OCI-LY7 (cell line): ENCODE data around the gene RCOR3. TPM values are rescaled to one million over a fixed set of nuclear protein-coding genes. Genes with fewer than 3 reads are reported as not detected.

ENCODE experiments used
- BruUV-seq: library from RNA; stranded (reverse); fragments of 400-500 nt; replicated peaks from 2 replicates; lab custom pipeline; 2021; lab: Mats Ljungman, UMichigan
- CTCF ChIA-PET: fragments of 300-600 bp; sonication (Branson Sonifier 250); formaldehyde crosslinking; loops from one replicate; lab custom pipeline; 2022; ENCODE audit warnings: antibody characterized with exemption; ENCODE audit not compliant: unreplicated experiment; lab: Charles Lee
- POLR2A ChIA-PET: fragments of 300-600 bp; sonication (Branson Sonifier 250); formaldehyde crosslinking; loops from one replicate; lab custom pipeline; 2022; ENCODE audit warnings: antibody characterized with exemption; lab: Charles Lee
- DNase-seq: peaks from one replicate; pipeline ENCODE4 v3.0.0-alpha.2; 2015; ENCODE audit warnings: low spot score
- H2AFZ ChIP-seq: fragments of 200-600 bp; sonication (generic), shearing (Covaris generic); 2 replicates; pipeline ENCODE4 v1.6.1; 2014; ENCODE audit warnings: mild to moderate bottlenecking, antibody characterized with exemption, low read length, moderate library complexity
- H3K27ac ChIP-seq: fragments of 200-600 bp; sonication (generic); 2 replicates; pipeline ENCODE4 v1.5.1; 2014; ENCODE audit warnings: mixed run types, low read depth, mild to moderate bottlenecking, moderate library complexity, low read length, inconsistent platforms; ENCODE audit not compliant: poor library complexity, severe bottlenecking
- H3K36me3 ChIP-seq: fragments of 200-600 bp; sonication (generic); 2 replicates; pipeline ENCODE4 v1.6.1; 2014; ENCODE audit warnings: mild to moderate bottlenecking, antibody characterized with exemption, low read length, moderate library complexity, mixed read lengths; ENCODE audit not compliant: insufficient read depth
- H3K4me1 ChIP-seq: fragments of 200-600 bp; sonication (generic); 2 replicates; pipeline ENCODE4 v1.5.1; 2014; ENCODE audit warnings: mild to moderate bottlenecking, low read length; ENCODE audit not compliant: insufficient read depth, poor library complexity, severe bottlenecking
- H3K4me2 ChIP-seq: fragments of 200-600 bp; sonication (generic); 2 replicates; pipeline ENCODE4 v1.6.1; 2014; ENCODE audit warnings: mild to moderate bottlenecking, low read length
- H3K4me3 ChIP-seq: fragments of 200-600 bp; sonication (generic); 2 replicates; pipeline ENCODE4 v1.5.1; 2014; ENCODE audit warnings: mild to moderate bottlenecking, low read depth, low read length; ENCODE audit not compliant: poor library complexity, severe bottlenecking
- H3K79me2 ChIP-seq: fragments of 200-600 bp; sonication (generic); 2 replicates; pipeline ENCODE4 v1.6.1; 2016; ENCODE audit warnings: low read depth, mild to moderate bottlenecking, low read length, moderate library complexity, mixed read lengths; ENCODE audit not compliant: insufficient read depth
- H3K9me2 ChIP-seq: fragments of 200-600 bp; sonication (generic); 2 replicates; pipeline ENCODE4 v1.6.1; 2016; ENCODE audit warnings: mild to moderate bottlenecking, low read length, mixed read lengths; ENCODE audit not compliant: insufficient read depth
- H3K9me3 ChIP-seq: fragments of 200-600 bp; sonication (generic); 2 replicates; pipeline ENCODE4 v1.6.1; 2014; ENCODE audit warnings: mild to moderate bottlenecking, mixed run types, low read length, mixed read lengths
- H4K20me1 ChIP-seq: fragments of 200-600 bp; sonication (generic); 2 replicates; pipeline ENCODE4 v1.6.1; 2014; ENCODE audit warnings: mild to moderate bottlenecking, antibody characterized with exemption, low read length, moderate library complexity, mixed read lengths; ENCODE audit not compliant: insufficient read depth
- EZH2phosphoT487 ChIP-seq: fragments of 200-600 bp; sonication (generic); IDR thresholded peaks from 2 replicates; pipeline ENCODE4 v1.6.1; 2018; ENCODE audit warnings: low read depth, borderline replicate concordance, mild to moderate bottlenecking, mixed run types, antibody characterized with exemption, low read length, moderate library complexity, mixed read lengths
- intact Hi-C: fragments of 100-400 bp; cut with micrococcal nuclease; formaldehyde crosslinking; loops from one replicate; pipeline ENCODE4 v1.10.0; 2022; ENCODE audit not compliant: unreplicated experiment
- total RNA-seq, 2 experiments: library from RNA; depleted of rRNA in 1 of 2; stranded (reverse); fragments of >200 nt in 1 of 2; shearing (Covaris generic) in 1 of 2; gene quantifications; 2 replicates each; pipeline ENCODE4 v1.2.3, GENCODE V29; 2014 to 2022
- TF ChIP-seq, protein P1 (sequence below): fragments of 200-600 bp; sonication (generic); conservative IDR thresholded peaks from 2 replicates; pipeline ENCODE4 v1.5.1; 2014; ENCODE audit warnings: mild to moderate bottlenecking, antibody characterized with exemption, low read length, moderate library complexity, mixed read lengths

RCOR3 gene
- total RNA-seq, 2 experiments from 2014 or later, result 34.8 to 62.3 TPM

DNA sequence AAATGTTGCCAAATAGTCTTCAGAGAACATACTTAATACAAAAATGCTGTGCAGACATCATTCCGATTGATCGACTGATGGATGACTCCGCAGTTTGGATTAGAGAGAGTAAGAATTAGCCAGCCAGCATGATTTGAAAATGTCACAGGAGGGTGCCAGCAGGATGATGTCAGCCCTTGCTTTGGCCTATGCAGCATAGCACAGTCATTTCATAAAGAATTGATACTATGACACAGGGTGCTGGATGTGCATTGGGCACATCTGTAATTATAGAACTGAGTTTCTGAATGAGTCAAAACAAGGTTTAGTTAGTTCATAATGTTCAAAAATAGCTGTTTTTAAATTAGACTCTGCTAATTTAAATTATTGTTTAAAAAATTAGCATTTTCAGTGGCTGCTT, 45.9 kb downstream of the RCOR3 start:
- Histone ChIP-seq H4K20me1 (no peaks in the 10 kb centered on the region), H3K4me3 (no peak overlapping the region), H3K9me2 (no peaks in the 10 kb centered on the region), H3K27ac (no peak overlapping the region), H3K9me3 (no peaks in the 10 kb centered on the region), H3K4me1 (no peaks in the 10 kb centered on the region), H3K79me2 (no peaks in the 10 kb centered on the region), H3K4me2 (no peak overlapping the region), H2AFZ (no peak overlapping the region), H3K36me3 (peaks cover 86% of the 10 kb centered on the region)
- no peak for DNase-seq
- TF ChIP-seq EZH2phosphoT487, result no peak
- TF ChIP-seq, protein P1, sequence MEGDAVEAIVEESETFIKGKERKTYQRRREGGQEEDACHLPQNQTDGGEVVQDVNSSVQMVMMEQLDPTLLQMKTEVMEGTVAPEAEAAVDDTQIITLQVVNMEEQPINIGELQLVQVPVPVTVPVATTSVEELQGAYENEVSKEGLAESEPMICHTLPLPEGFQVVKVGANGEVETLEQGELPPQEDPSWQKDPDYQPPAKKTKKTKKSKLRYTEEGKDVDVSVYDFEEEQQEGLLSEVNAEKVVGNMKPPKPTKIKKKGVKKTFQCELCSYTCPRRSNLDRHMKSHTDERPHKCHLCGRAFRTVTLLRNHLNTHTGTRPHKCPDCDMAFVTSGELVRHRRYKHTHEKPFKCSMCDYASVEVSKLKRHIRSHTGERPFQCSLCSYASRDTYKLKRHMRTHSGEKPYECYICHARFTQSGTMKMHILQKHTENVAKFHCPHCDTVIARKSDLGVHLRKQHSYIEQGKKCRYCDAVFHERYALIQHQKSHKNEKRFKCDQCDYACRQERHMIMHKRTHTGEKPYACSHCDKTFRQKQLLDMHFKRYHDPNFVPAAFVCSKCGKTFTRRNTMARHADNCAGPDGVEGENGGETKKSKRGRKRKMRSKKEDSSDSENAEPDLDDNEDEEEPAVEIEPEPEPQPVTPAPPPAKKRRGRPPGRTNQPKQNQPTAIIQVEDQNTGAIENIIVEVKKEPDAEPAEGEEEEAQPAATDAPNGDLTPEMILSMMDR, result no peak
- BruUV-seq, result no TSS peak
- CTCF ChIA-PET, result no interaction called here
- POLR2A ChIA-PET, result no interaction called here
- intact Hi-C loops, result no loop called here

DNA sequence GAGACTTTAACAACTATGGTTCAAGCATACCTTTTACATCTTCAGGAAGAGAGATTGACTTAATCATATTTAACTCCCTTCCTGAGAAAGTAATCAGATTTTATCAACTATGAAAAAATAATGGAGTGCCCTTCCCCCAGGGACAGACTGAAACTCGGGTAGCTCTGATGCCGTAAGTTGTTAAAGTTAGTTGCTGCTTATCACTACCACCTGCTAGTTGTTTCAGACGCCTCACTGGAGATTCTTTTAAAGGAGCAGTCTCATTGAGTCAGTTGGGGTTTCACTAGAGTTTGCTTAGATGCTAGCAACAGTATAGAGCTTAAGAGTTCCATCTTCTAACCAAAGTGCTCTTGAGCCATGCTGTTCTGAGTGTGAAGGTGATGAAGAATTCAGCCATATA, 50.5 kb downstream of the RCOR3 start:
- Histone ChIP-seq H3K4me3 (no peak overlapping the region), H3K4me2 (no peak overlapping the region), H3K9me2 (no peaks in the 10 kb centered on the region), H3K9me3 (no peaks in the 10 kb centered on the region), H4K20me1 (no peaks in the 10 kb centered on the region), H3K27ac (no peak overlapping the region), H3K36me3 (peaks cover 82% of the 10 kb centered on the region), H3K4me1 (no peaks in the 10 kb centered on the region), H3K79me2 (no peaks in the 10 kb centered on the region), H2AFZ (no peak overlapping the region)
- intact Hi-C loops, result no loop called here
- DNase-seq, result no peak
- TF ChIP-seq, protein P1, result no peak
- POLR2A ChIA-PET, result interaction anchor here (1.0 to 1.6 kb wide), 2 partner anchors 20 to 171 kb away, joined by 3 read pairs; no protein-coding TSS in a partner anchor
- CTCF ChIA-PET, result no interaction called here
- BruUV-seq, result no TSS peak

DNA sequence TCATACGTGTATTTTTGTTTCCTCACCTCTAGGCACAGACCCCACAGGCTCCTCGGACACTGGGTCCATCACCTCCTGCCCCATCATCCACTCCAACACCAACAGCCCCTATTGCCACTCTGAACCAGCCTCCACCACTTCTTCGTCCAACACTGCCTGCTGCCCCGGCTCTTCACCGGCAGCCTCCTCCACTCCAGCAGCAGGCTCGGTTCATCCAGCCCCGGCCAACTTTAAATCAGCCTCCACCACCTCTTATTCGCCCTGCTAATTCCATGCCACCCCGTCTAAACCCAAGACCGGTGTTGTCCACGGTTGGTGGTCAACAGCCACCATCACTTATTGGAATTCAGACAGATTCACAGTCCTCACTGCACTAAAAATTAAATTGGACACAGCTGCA, 54.2 kb downstream of the RCOR3 start:
- ChIA-PET CTCF (no interaction called here), POLR2A (interaction anchor here (0.6 kb wide), 1 partner anchor 41 kb away, joined by 6 read pairs; no protein-coding TSS in a partner anchor)
- Histone ChIP-seq H3K9me3 (no peaks in the 10 kb centered on the region), H3K4me1 (no peaks in the 10 kb centered on the region), H3K9me2 (no peaks in the 10 kb centered on the region), H4K20me1 (no peaks in the 10 kb centered on the region), H3K4me2 (no peak overlapping the region), H3K27ac (no peak overlapping the region), H3K79me2 (no peaks in the 10 kb centered on the region), H2AFZ (no peak overlapping the region), H3K36me3 (peaks cover 67% of the 10 kb centered on the region), H3K4me3 (no peak overlapping the region)
- DNase-seq, result no peak
- intact Hi-C loops, result no loop called here
- no TSS peak for BruUV-seq
- no peak for TF ChIP-seq EZH2phosphoT487
- TF ChIP-seq, protein P1, result no peak
